Common myeloid progenitor, CD34-positive (primary cell): ENCODE results near the gene CDK2.

Experiments
- CTCF ChIA-PET: fragments of 350-600 bp; sonication (Branson Sonifier 250); formaldehyde crosslinking; loops from one replicate; lab custom pipeline; 2021; ENCODE audit warnings: antibody characterized with exemption; lab: Charles Lee
- POLR2A ChIA-PET: fragments of 350-600 bp; sonication (Branson Sonifier 250); formaldehyde crosslinking; loops from one replicate; lab custom pipeline; 2021; ENCODE audit warnings: antibody characterized with exemption; lab: Charles Lee
- DNase-seq, 3 donors: peaks; one replicate each; pipeline versions ENCODE4 v3.0.0 to v3.0.0-alpha.2; 2013
- H3K27ac ChIP-seq, 2 experiments: 1 replicate in 1 of 2; 2 replicates in 1 of 2; pipeline ENCODE4 v1.7.0; 2013; ENCODE audit warnings: inconsistent platforms in 2 of 2, low read length in 2 of 2, mild to moderate bottlenecking in 2 of 2, low read depth in 1 of 2, moderate library complexity in 1 of 2; ENCODE audit not compliant: severe bottlenecking in 2 of 2, insufficient read depth in 1 of 2, poor library complexity in 1 of 2
- H3K27me3 ChIP-seq, 5 experiments: replicated peaks in 2 of 5; 1 replicate in 3 of 5; 2 replicates in 2 of 5; pipeline versions ENCODE4 v1.6.1 to v1.7.0; 2013; ENCODE audit warnings: low read length in 4 of 5, mild to moderate bottlenecking in 2 of 5, moderate library complexity in 2 of 5, inconsistent platforms in 1 of 5; ENCODE audit not compliant: insufficient read depth in 5 of 5, control insufficient read depth in 4 of 5
- H3K36me3 ChIP-seq, 4 experiments: 1 replicate in 2 of 4; 2 replicates in 2 of 4; pipeline versions ENCODE4 v1.6.1 to v1.7.0; 2013; ENCODE audit warnings: low read length in 3 of 4, control low read depth in 1 of 4, mild to moderate bottlenecking in 1 of 4; ENCODE audit not compliant: control insufficient read depth in 4 of 4, insufficient read depth in 4 of 4
- H3K4me1 ChIP-seq, 4 experiments: 1 replicate in 3 of 4; 2 replicates in 1 of 4; pipeline versions ENCODE4 v1.6.1 to v1.7.1; 2013; ENCODE audit warnings: low read length in 3 of 4, mild to moderate bottlenecking in 3 of 4, control low read depth in 1 of 4, inconsistent platforms in 1 of 4, moderate library complexity in 1 of 4; ENCODE audit not compliant: control insufficient read depth in 4 of 4, insufficient read depth in 4 of 4; ENCODE audit errors: control extremely low read depth in 1 of 4
- H3K4me3 ChIP-seq, 7 experiments: 1 replicate in 4 of 7; 2 replicates in 3 of 7; pipeline versions ENCODE4 v1.5.1 to v1.7.0; 2013; ENCODE audit warnings: mild to moderate bottlenecking in 7 of 7, low read length in 6 of 7, moderate library complexity in 6 of 7, inconsistent platforms in 2 of 7, low read depth in 2 of 7, control low read depth in 1 of 7; ENCODE audit not compliant: insufficient read depth in 4 of 7, control insufficient read depth in 1 of 7; ENCODE audit errors: extremely low read depth in 1 of 7
- H3K9me3 ChIP-seq, 5 experiments: 1 replicate in 4 of 5; 2 replicates in 1 of 5; pipeline versions ENCODE4 v1.6.1 to v1.7.1; 2013; ENCODE audit warnings: low read length in 4 of 5, mild to moderate bottlenecking in 2 of 5, inconsistent platforms in 1 of 5, low read depth in 1 of 5, moderate library complexity in 1 of 5; ENCODE audit not compliant: control insufficient read depth in 4 of 5, insufficient read depth in 2 of 5; ENCODE audit errors: control extremely low read depth in 1 of 5
- WGBS: methylation state at CpG from one replicate; pipeline ENCODE4 v1.1.5; 2013; ENCODE audit not compliant: insufficient coverage; 5-methylcytosine and 5-hydroxymethylcytosine counted together

CDK2 gene

GRCh38 chr12:55931780-55932550 is 34.7 kb upstream of the CDK2 start:
- peak in 2 of 3 donors; percentile 37 to 54 for DNase-seq
- Histone ChIP-seq H3K36me3 (peaks cover 0 to 19% (median 5%) of the 10 kb centered on the region in 4 experiments), H3K9me3 (no peaks in the 10 kb centered on the region), H3K27ac (peak overlapping the region; percentile 56 to 75), H3K4me1 (peaks cover 16 to 60% (median 54%) of the 10 kb centered on the region in 4 experiments), H3K27me3 (no peaks in the 10 kb centered on the region), H3K4me3 (peak overlapping the region; percentile 54 to 95 (median 80))
- WGBS = 0% methylated on average over 50 of the region's 60 CpGs
- POLR2A ChIA-PET = no interaction called here
- CTCF ChIA-PET = interaction anchor here (0.9 to 5.7 kb wide), 7 partner anchors 8 to 198 kb away, joined by 3 to 27 read pairs (median 4); no protein-coding TSS in a partner anchor

DNA sequence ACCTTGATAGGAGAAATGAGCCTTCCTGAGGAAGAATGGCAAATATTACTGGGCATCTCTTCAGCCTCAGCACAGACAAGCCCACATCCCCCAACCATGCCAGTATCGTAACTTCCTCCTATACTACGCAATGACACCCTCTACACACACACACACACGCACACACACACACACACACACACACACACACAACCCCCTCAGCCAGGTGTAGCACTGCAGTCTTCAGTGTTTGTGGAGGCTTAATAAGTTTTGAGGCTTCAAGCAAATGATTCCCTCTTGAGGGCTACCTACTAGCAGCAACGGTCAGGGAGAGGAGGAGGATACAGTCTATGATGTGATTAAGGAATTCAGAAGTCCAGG is 34.1 kb upstream of the CDK2 start:
- Histone ChIP-seq H3K9me3 (no peaks in the 10 kb centered on the region), H3K27me3 (no peaks in the 10 kb centered on the region), H3K4me3 (peak overlapping the region; percentile 54 to 95 (median 80)), H3K36me3 (peaks cover 2 to 25% (median 8%) of the 10 kb centered on the region in 4 experiments), H3K27ac (peak overlapping the region; percentile 56 to 75), H3K4me1 (peaks cover 16 to 58% (median 53%) of the 10 kb centered on the region in 4 experiments)
- CTCF ChIA-PET = interaction anchor here (1.1 to 5.7 kb wide), 7 partner anchors 8 to 112 kb away, joined by 3 to 27 read pairs (median 6); no protein-coding TSS in a partner anchor
- POLR2A ChIA-PET = no interaction called here
- no CpG with 5 or more reads among the region's 4 CpGs for WGBS
- peak; percentile 49 to 86 (median 73) for DNase-seq

- CTCF ChIA-PET = interaction anchor here (1.0 to 5.7 kb wide), 12 partner anchors 9 to 193 kb away, joined by 3 to 27 read pairs (median 4); partner anchors contain the start of genes DNAJC14, ORMDL2 and SARNP
- WGBS = 90% methylated on average over 3 of the region's 7 CpGs
- Histone ChIP-seq H3K9me3 (no peaks in the 10 kb centered on the region), H3K36me3 (peaks cover 2 to 30% (median 11%) of the 10 kb centered on the region in 4 experiments), H3K27me3 (no peaks in the 10 kb centered on the region), H3K4me1 (peaks cover 15 to 52% (median 47%) of the 10 kb centered on the region in 4 experiments), H3K4me3 (peak overlapping the region in 4 of 7 experiments; percentile 77 to 95 (median 81)), H3K27ac (peak overlapping the region in 1 of 2 experiments; percentile 75)
- peak in 2 of 3 donors; percentile 50 for DNase-seq
- POLR2A ChIA-PET = interaction anchor here (1.2 kb wide), 1 partner anchor 41 kb away, joined by 4 read pairs; no protein-coding TSS in a partner anchor
Observed at GRCh38 chr12:55933169-55933798, 33.3 kb upstream of the CDK2 start.

DNA sequence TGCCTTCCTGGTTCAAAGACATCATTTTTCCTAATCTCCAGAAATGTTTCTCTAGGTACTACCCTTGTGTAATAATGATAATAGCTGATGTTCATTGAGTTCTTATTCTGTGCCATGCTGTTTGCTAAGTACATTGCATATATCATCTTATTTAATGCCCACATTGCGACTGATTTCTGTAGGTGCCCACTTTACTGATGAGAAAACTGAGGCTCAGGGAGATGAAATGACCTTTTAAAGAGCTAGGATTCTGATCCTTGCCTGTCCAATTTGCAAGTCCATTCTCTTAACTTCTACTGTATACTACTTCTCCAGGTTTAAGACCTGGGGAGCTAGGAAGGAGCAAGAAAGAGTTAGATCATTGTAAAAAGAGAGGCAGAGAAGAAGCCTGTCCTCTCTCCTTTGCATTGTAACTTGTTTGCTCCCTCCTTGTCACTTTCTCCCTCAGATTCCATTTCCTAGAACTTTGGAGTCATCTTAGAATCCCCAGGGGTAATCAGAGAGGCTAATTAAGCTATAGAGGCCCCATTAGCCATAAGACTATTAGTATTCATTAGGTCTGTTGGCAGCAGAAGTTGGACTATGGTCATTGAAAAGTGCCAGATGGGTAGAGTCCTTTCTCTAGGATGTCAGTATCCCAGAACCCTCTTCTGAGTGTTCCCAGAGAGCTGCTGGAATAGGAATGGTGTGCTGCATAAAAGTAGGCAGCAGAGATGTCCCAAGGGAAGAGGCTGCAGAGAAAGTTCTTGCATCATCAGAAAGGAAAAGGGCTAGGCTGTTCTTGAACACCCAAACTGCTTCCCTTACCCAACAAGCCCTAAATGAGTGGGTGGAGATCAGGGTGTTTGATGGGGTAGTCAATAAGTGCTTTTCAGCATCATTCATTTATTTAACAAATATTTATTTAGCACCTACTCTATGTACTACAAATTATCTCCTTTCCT is 32.6 kb upstream of the CDK2 start:
- no peak overlapping the region for H3K27ac ChIP-seq
- H3K36me3 ChIP-seq = peaks cover 8 to 38% (median 16%) of the 10 kb centered on the region in 4 experiments
- POLR2A ChIA-PET = interaction anchor here (1.2 kb wide), 1 partner anchor 40 kb away, joined by 4 read pairs; no protein-coding TSS in a partner anchor
- peaks cover 12 to 45% (median 40%) of the 10 kb centered on the region in 4 experiments for H3K4me1 ChIP-seq
- no peak overlapping the region for H3K4me3 ChIP-seq
- H3K9me3 ChIP-seq = no peaks in the 10 kb centered on the region
- CTCF ChIA-PET = interaction anchor here (0.6 to 5.7 kb wide), 12 partner anchors 8 to 194 kb away, joined by 3 to 27 read pairs (median 4); partner anchors contain the start of genes DNAJC14, ORMDL2 and SARNP
- no peaks in the 10 kb centered on the region for H3K27me3 ChIP-seq
- DNase-seq = no peak
- WGBS = 100% methylated on average over 1 of the region's 1 CpG

- no peaks in the 10 kb centered on the region for H3K9me3 ChIP-seq
- no peak overlapping the region for H3K4me3 ChIP-seq
- POLR2A ChIA-PET = interaction anchor here (0.5 kb wide), 1 partner anchor 196 kb away, joined by 3 read pairs; no protein-coding TSS in a partner anchor
- H3K27ac ChIP-seq = no peak overlapping the region
- H3K36me3 ChIP-seq = peaks cover 13 to 45% (median 21%) of the 10 kb centered on the region in 4 experiments
- H3K27me3 ChIP-seq = no peaks in the 10 kb centered on the region
- H3K4me1 ChIP-seq = peaks cover 8 to 38% (median 33%) of the 10 kb centered on the region in 4 experiments
- no peak for DNase-seq
- CTCF ChIA-PET = interaction anchor here (0.6 to 5.7 kb wide), 5 partner anchors 10 to 195 kb away, joined by 3 to 27 read pairs (median 4); no protein-coding TSS in a partner anchor
- WGBS = no CpG with 5 or more reads among the region's 1 CpG
Observed at GRCh38 chr12:55934773-55935172, 31.9 kb upstream of the CDK2 start.

- H3K4me1 ChIP-seq = peaks cover 4 to 35% (median 31%) of the 10 kb centered on the region in 4 experiments
- ChIA-PET POLR2A (no interaction called here), CTCF (interaction anchor here (0.5 to 5.7 kb wide), 9 partner anchors 9 to 188 kb away, joined by 3 to 27 read pairs (median 4); no protein-coding TSS in a partner anchor)
- no peaks in the 10 kb centered on the region for H3K9me3 ChIP-seq
- no peak overlapping the region for H3K27ac ChIP-seq
- peaks cover 16 to 55% (median 25%) of the 10 kb centered on the region in 4 experiments for H3K36me3 ChIP-seq
- no peak overlapping the region for H3K4me3 ChIP-seq
- DNase-seq = no peak
- 95% methylated on average over 20 of the region's 26 CpGs for whole genome bisulfite sequencing
- H3K27me3 ChIP-seq = no peaks in the 10 kb centered on the region
Observed at GRCh38 chr12:55935738-55936151, 30.9 kb upstream of the CDK2 start.
